Loucy (cell line): Measurements from ENCODE around the gene TOP1.

Source experiments
- H2AFZ ChIP-seq: fragments of 200-600 bp; sonication (generic); 2 replicates; pipeline ENCODE4 v1.6.0; 2016; ENCODE audit warnings: antibody characterized with exemption, mild to moderate bottlenecking, low read length, moderate library complexity
- H3F3A ChIP-seq: fragments of 200-600 bp; 2 replicates; pipeline ENCODE4 v1.6.0; 2016; ENCODE audit warnings: antibody characterized with exemption, low read depth, mild to moderate bottlenecking
- H3K27me3 ChIP-seq: fragments of 200-600 bp; sonication (generic); 2 replicates; pipeline ENCODE4 v1.6.1; 2014; ENCODE audit warnings: low read length, mild to moderate bottlenecking; ENCODE audit not compliant: insufficient read depth, poor library complexity, severe bottlenecking
- H3K36me3 ChIP-seq: fragments of 200-600 bp; sonication (generic); 2 replicates; pipeline ENCODE4 v1.6.1; 2016; ENCODE audit warnings: low read length; ENCODE audit not compliant: insufficient read depth
- H3K4me1 ChIP-seq: fragments of 200-600 bp; sonication (generic); 2 replicates; pipeline ENCODE4 v1.5.1; 2014; ENCODE audit warnings: low read length, mild to moderate bottlenecking; ENCODE audit not compliant: insufficient read depth, poor library complexity, severe bottlenecking
- H3K4me2 ChIP-seq: fragments of 200-600 bp; sonication (generic); 2 replicates; pipeline ENCODE4 v1.6.0; 2014; ENCODE audit warnings: antibody characterized with exemption, low read length, low read depth, mild to moderate bottlenecking; ENCODE audit not compliant: poor library complexity, severe bottlenecking
- H3K4me3 ChIP-seq: fragments of 200-600 bp; sonication (generic); 2 replicates; pipeline ENCODE4 v1.5.1; 2014; ENCODE audit warnings: low read length, mild to moderate bottlenecking, mixed read lengths; ENCODE audit not compliant: poor library complexity, severe bottlenecking
- H3K79me2 ChIP-seq: fragments of 200-600 bp; sonication (generic); 2 replicates; pipeline ENCODE4 v1.6.1; 2014; ENCODE audit warnings: low read length; ENCODE audit not compliant: insufficient read depth
- H3K9ac ChIP-seq: fragments of 200-600 bp; sonication (generic); 2 replicates; pipeline ENCODE4 v1.6.0; 2014; ENCODE audit warnings: mild to moderate bottlenecking, low read depth, low read length, moderate library complexity; ENCODE audit not compliant: poor library complexity, severe bottlenecking
- H3K9me2 ChIP-seq: fragments of 200-600 bp; sonication (generic); replicated peaks from 2 replicates; pipeline ENCODE4 v1.6.1; 2016; ENCODE audit warnings: low read depth, low read length, mixed read lengths
- H3K9me3 ChIP-seq: fragments of 200-600 bp; sonication (generic); 2 replicates; pipeline ENCODE4 v1.6.1; 2014; ENCODE audit warnings: mild to moderate bottlenecking, antibody characterized with exemption, low read length, low read depth; ENCODE audit not compliant: insufficient read depth
- H4K20me1 ChIP-seq: fragments of 200-600 bp; sonication (generic); 2 replicates; pipeline ENCODE4 v1.6.0; 2014; ENCODE audit warnings: antibody characterized with exemption, low read length, mild to moderate bottlenecking; ENCODE audit not compliant: insufficient read depth, poor library complexity, severe bottlenecking
- EZH2phosphoT487 ChIP-seq: fragments of 200-600 bp; IDR thresholded peaks from 2 replicates; pipeline ENCODE4 v1.6.1; 2018; ENCODE audit warnings: antibody characterized with exemption, mild to moderate bottlenecking, moderate library complexity, borderline replicate concordance
- TF ChIP-seq, protein P1 (sequence below): fragments of 200-600 bp; sonication (generic); conservative IDR thresholded peaks from 2 replicates; pipeline ENCODE4 v1.5.1; 2014; ENCODE audit warnings: mild to moderate bottlenecking, antibody characterized with exemption, low read length

The TOP1 gene

DNA sequence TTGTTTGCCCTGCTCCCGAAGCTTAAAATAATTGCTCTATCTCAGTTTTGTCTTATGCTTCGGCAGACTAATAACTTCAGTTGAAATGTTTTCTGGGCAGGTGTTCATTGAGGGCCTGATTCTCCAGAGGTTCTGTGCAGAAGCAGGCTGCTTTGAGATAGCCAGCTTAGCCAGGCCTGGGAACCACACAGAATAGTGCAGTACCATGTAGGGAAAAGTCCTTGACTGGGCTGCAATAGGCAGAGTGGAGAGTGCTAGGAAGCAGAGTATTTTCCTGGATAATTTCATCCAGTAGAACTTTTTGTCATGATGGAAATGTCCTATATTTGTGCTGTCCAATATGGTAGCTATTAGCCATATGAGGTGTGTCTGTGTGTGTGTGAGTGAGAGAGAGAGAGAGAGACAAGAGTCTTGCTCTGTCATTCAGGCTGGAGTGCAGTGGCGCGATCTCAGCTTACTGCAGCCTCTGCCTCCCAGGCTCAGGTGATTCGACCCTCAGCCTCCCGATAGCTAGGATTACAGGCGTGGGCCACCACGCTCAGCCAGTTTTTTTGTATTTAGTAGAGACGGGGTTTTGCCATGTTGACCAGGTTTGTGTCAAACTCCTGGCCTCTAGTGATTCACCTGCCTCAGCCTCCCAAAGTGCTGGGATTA, 15.9 kb downstream of the TOP1 start:
- no peaks in the 10 kb centered on the region for H3K36me3 ChIP-seq
- peaks cover 95% of the 10 kb centered on the region for H4K20me1 ChIP-seq

DNA sequence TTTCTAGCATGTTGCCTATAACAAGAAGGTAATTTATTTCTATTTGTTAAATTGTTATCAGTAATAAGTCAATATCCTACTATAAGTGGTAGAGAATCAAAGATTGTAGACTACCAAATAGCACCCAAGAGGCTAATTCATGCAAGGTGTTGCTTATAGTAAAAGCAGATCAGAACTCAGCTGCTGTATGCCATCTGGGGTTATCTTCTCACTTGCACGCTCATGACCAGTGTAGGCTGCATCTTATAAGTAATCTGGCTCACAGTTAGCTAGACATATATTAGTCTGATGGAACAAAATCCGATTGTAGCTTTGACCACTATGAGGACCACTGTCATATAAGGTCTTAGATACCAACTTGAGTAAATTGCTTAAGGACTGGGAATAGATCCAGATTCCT, 17.0 kb downstream of the TOP1 start:
- H3K9me2 ChIP-seq: no peaks in the 10 kb centered on the region
- H3K9me3 ChIP-seq: no peaks in the 10 kb centered on the region
- H3K79me2 ChIP-seq: peaks cover 89% of the 10 kb centered on the region
- no peak overlapping the region for H3K9ac ChIP-seq
- no peak overlapping the region for H3K4me3 ChIP-seq
- no peak for TF ChIP-seq EZH2phosphoT487
- TF ChIP-seq, protein P1, sequence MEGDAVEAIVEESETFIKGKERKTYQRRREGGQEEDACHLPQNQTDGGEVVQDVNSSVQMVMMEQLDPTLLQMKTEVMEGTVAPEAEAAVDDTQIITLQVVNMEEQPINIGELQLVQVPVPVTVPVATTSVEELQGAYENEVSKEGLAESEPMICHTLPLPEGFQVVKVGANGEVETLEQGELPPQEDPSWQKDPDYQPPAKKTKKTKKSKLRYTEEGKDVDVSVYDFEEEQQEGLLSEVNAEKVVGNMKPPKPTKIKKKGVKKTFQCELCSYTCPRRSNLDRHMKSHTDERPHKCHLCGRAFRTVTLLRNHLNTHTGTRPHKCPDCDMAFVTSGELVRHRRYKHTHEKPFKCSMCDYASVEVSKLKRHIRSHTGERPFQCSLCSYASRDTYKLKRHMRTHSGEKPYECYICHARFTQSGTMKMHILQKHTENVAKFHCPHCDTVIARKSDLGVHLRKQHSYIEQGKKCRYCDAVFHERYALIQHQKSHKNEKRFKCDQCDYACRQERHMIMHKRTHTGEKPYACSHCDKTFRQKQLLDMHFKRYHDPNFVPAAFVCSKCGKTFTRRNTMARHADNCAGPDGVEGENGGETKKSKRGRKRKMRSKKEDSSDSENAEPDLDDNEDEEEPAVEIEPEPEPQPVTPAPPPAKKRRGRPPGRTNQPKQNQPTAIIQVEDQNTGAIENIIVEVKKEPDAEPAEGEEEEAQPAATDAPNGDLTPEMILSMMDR: no peak
- H2AFZ ChIP-seq: no peak overlapping the region
- H3K36me3 ChIP-seq: no peaks in the 10 kb centered on the region
- H3K4me2 ChIP-seq: no peak overlapping the region
- no peaks in the 10 kb centered on the region for H3K27me3 ChIP-seq
- H3K4me1 ChIP-seq: peaks cover 55% of the 10 kb centered on the region
- H3F3A ChIP-seq: 0 out of 2 replicates have a peak, but pooled peaks cover 5% of the 10 kb centered on the region
- peaks cover 96% of the 10 kb centered on the region for H4K20me1 ChIP-seq

More for the DNA sequence above, 15.9 kb downstream of the TOP1 start:
- no peak overlapping the region for H3K4me2 ChIP-seq
- peaks cover 54% of the 10 kb centered on the region for H3K4me1 ChIP-seq
- H3K9me3 ChIP-seq: no peaks in the 10 kb centered on the region
- no peak overlapping the region for H3K9ac ChIP-seq
- peaks cover 89% of the 10 kb centered on the region for H3K79me2 ChIP-seq
- 0 out of 2 replicates have a peak, but pooled peaks cover 5% of the 10 kb centered on the region for H3F3A ChIP-seq
- TF ChIP-seq EZH2phosphoT487: no peak
- TF ChIP-seq, protein P1: no peak
- H3K9me2 ChIP-seq: no peaks in the 10 kb centered on the region
- no peaks in the 10 kb centered on the region for H3K27me3 ChIP-seq
- H3K4me3 ChIP-seq: no peak overlapping the region
- H2AFZ ChIP-seq: no peak overlapping the region

DNA sequence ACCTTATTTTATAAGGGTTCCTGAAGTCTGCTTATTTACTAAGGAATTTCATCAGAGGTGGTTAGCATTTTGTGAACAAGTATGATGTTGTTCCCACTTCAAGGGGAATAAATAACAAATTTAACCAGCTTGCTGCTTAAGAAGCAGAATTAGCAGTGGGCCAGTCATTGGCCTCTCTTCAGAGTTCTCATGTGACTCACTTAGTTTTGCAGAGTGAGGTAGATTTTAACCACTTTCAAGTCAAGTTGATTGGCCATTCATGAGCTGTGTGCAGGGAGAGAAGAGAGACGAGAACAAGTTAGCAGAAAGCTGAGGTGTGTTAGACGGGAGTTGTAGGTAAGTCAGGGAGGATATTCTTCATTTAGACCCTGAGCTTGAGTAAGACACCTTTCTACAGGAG, 18.1 kb downstream of the TOP1 start:
- no peak overlapping the region for H2AFZ ChIP-seq
- peaks cover 89% of the 10 kb centered on the region for H3K79me2 ChIP-seq
- TF ChIP-seq, protein P1: no peak
- TF ChIP-seq EZH2phosphoT487: no peak
- H3K27me3 ChIP-seq: no peaks in the 10 kb centered on the region
- peaks cover 52% of the 10 kb centered on the region for H3K4me1 ChIP-seq
- no peak overlapping the region for H3K4me2 ChIP-seq
- no peak overlapping the region for H3K4me3 ChIP-seq
- no peaks in the 10 kb centered on the region for H3K9me2 ChIP-seq
- H3K9me3 ChIP-seq: no peaks in the 10 kb centered on the region
- peaks cover 97% of the 10 kb centered on the region for H4K20me1 ChIP-seq
- H3K9ac ChIP-seq: no peak overlapping the region
- 0 out of 2 replicates have a peak, but pooled peaks cover 5% of the 10 kb centered on the region for H3F3A ChIP-seq
- H3K36me3 ChIP-seq: no peaks in the 10 kb centered on the region
